Fibroblast of mammary gland (primary cell): Measurements from ENCODE around the gene SMAD1.

Experiments used
- DNase-seq: peaks from one replicate; pipeline ENCODE4 v3.0.0-alpha.2; 2010; ENCODE audit warnings: low read depth
- H3K4me3 ChIP-seq: 2 replicates; pipeline ENCODE4 v1.5.1; 2011; ENCODE audit warnings: low read depth, mild to moderate bottlenecking, low read length, moderate library complexity; ENCODE audit not compliant: control insufficient read depth
- CTCF ChIP-seq: conservative IDR thresholded peaks from 2 replicates; pipeline ENCODE4 v1.5.1; 2011; ENCODE audit warnings: low read depth, low read length, inconsistent platforms; ENCODE audit not compliant: control insufficient read depth, insufficient read depth

SMAD1 gene

DNA sequence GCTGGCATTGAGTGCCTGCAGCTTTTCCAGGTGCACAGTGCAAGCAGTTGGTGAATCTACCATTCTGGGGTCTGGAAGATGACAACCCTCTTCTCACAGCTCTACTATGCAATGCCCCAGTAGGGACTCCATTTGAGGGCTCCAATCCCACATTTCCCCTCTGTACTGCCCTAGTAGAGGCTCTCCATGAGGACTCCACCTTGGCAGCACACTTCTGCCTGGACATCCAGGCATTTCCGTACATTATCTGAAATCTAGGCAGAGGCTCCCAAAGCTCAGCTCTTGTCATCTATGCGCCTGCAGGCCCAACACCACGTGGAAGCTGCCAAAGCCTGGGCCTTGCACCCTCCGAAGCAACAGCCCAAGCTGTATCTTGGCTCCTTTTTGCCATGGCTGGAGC is 8.4 kb upstream of the SMAD1 start:
- no peak overlapping the region for H3K4me3 ChIP-seq
- DNase-seq, result no peak
- no peak for TF ChIP-seq CTCF

- no peak for TF ChIP-seq CTCF
- no peak for DNase-seq
- no peak overlapping the region for H3K4me3 ChIP-seq
Measured at GRCh38 chr4:145480257-145480656, 1.4 kb upstream of the SMAD1 start.

DNA sequence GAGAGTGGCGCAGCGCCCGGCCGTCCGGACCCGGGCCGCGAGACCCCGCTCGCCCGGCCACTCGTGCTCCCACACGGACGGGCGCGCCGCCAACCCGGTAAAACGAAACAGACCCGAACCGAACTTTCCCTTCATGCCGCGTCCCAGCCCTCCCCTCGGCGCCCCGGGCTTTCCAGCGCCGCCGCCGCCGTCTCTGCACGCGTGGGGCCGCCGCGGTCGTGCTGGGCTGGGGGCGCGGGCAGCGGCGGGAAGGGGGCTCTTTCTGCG is 222 bp downstream of the SMAD1 start:
- peak overlapping the region; percentile 56 for H3K4me3 ChIP-seq
- TF ChIP-seq CTCF, result no peak
- DNase-seq, result no peak

- peak; percentile 78 for DNase-seq
- H3K4me3 ChIP-seq, result peak overlapping the region; percentile 56
- no peak for TF ChIP-seq CTCF
Measured at GRCh38 chr4:145482209-145483037, 770 bp downstream of the SMAD1 start.

DNA sequence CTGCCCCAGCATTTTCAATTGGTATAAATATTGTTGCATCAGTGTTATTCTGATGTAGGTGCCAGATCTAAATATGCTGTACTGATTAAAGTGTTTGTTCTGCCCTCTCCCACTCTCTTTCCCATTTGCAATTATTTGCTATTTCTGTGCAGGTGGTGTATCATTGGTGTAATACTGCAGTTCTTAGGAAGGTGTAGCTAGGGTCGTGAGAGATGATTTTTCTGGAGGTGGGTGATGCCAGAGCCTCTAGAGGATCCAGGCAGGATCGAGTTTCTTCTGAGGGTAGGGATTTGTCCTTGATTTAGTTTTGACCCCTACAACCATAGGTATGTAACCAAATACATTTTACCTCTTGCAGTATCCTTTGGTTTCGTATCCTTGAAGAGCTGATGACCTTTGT is 1.9 kb downstream of the SMAD1 start:
- TF ChIP-seq CTCF, result no peak
- H3K4me3 ChIP-seq, result peak overlapping the region; percentile 56
- DNase-seq, result no peak

DNA sequence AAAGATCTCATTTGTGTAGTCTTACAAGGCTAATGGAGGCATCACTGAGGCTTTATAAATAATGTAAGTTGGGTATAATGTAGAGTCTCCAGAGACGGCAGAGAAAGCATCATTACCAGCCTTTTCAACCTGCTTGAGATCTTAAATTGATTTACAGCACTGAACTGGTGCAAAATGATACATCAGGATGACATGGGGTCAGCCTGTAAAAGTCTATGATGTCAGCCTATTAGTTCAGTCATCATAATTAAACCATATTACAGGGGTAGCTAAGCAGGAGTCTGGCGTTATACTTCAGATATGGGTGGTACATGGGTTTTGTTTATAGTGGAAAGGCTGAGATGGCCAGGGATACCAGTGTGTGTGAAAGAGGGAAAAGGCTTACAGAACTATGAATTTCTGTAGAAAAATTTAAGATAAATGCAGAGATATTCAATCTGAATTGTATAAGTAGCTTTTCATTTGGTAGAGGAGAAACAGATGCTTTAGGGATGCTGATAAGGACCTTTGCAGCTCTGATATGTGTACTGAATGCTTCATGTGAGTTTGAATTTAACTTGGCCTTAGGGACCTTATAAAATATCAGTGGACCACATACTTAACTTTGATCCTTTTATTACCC is 2.7 kb downstream of the SMAD1 start:
- no peak for DNase-seq
- TF ChIP-seq CTCF, result no peak
- H3K4me3 ChIP-seq, result no peak overlapping the region
